HG02938 (cell line): ENCODE data around the gene HDAC4.

Source experiments
- ATAC-seq: cut with Tn5 transposase; IDR thresholded peaks from one replicate; pipeline ENCODE4 v1.9.1; 2021; ENCODE audit warnings: mild to moderate bottlenecking, moderate library complexity; ENCODE audit not compliant: unreplicated experiment

HDAC4 gene

DNA sequence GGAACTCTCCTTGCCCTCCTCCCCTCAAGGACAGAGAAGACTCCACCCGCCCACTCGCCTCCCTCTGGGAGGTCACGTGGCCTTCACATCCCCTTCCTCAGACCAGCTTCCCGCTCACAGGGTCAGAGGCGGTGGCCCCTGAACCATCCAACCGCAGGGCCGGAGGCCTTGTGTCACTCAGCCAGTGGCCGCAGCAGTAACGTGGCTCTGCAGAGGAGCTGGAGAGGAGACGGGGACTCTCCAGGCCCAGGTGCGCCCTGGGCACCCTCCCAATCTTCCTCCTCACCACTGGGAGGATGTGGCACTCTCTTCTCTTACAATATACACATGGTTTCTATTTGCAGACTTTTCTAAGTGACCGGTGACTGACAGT lies 391.2 kb downstream of the HDAC4 start:
- no peak for ATAC-seq

GRCh38 chr2:239008677-239009588 lies 391.9 kb downstream of the HDAC4 start:
- ATAC-seq, result no peak

GRCh38 chr2:239008004-239008403 lies 392.8 kb downstream of the HDAC4 start:
- ATAC-seq, result no peak

GRCh38 chr2:239006622-239007285 lies 394.1 kb downstream of the HDAC4 start:
- ATAC-seq, result no peak

DNA sequence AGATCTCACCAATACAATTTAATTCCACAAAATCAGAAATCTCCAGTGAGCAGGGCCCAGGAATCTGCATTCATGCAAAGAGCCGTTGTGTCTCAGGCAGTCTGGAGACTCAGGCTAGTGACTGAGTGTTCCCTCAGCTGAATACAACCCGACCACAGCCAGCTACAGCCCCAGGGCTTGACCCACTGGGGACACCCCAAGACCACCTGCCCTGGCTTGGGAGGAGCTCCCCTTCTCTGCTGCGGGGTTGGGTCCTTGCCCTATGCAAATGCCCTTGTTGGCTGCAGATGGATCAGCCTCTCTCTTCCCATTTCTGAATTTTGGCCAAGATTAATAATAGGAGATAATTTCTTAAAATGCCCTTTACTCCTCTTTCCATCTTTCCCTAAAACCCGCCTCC lies 395.2 kb downstream of the HDAC4 start:
- ATAC-seq, result no peak

DNA sequence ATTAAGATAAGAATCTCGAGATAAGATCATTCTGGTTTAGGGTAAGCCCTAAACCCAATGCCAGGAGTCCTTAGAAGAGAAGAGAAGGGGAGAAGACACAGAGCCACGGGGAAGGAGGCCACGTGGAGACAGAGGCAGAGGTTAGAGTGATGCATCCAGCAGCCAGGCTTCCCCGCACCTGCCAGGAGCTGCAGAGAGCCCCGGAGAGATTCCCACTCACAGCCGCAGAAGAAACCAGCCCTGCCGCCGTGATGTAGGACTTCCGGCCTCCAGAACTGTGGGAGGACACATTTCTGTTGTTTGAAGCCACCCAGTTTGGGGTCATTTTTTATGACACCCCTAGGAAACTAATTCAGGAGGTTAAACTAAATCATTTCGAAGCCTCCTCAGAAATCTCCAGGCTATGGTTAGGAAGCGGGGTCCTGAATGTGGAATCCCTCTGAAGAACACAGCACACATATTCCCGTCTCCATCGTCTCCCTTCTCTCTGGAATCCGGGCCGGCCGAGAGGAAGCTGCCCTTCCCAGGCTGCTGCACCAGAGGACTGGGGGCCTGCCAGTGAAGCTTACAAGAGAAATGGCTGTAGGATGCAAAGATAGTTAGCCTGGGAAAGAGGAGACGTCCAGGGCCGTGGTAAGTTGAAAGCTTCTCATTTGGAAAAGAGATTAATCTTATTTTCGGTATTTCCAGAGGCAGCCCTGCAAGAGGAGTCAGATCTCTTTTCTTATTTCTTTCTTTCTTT lies 396.4 kb downstream of the HDAC4 start:
- no peak for ATAC-seq

GRCh38 chr2:239003624-239004273 lies 397.1 kb downstream of the HDAC4 start:
- ATAC-seq, result no peak

- ATAC-seq, result no peak
Measured at GRCh38 chr2:239002954-239003623, 397.7 kb downstream of the HDAC4 start.

DNA sequence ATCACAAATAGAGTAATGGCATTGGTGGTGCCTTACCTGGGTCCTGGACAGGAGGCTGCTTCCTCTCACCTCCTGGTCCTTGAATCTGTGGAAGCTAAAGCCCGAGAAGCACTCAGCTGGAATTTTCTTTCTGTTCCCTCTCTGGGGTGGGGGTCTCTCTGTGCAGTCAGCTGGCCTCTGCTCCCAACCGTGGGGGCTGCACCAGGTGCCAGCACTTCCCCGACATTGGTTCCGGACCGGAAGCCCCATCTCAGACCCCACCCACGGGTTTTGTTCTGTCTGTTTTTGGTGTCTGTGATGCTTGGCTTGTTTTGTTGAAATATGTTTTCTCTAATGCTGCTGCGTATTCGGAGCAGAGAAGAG lies 398.2 kb downstream of the HDAC4 start:
- no peak for ATAC-seq

DNA sequence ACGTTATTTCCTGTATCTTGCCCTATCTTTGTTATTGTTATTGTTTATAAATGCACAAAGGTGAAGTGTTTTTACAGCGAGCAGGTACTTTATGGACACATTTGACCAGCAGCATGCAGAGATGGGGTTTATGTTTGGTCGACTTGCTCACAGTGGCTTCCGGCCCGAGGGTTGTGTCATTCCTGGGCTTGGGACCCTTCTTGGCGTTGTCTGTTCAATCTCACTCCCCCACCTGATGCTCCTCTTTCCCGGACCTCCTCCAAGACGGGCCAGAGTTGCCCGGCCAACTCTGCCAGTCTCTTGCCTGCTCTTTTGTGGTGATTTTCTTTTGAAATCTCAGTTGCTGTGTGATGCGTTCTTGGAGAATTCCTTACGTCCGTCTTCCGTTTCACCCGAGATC lies 399.0 kb downstream of the HDAC4 start:
- no peak for ATAC-seq

- ATAC-seq, result no peak
Measured at GRCh38 chr2:239000500-239001073, 400.2 kb downstream of the HDAC4 start.

GRCh38 chr2:239000089-239000488 lies 400.7 kb downstream of the HDAC4 start:
- no peak for ATAC-seq

DNA sequence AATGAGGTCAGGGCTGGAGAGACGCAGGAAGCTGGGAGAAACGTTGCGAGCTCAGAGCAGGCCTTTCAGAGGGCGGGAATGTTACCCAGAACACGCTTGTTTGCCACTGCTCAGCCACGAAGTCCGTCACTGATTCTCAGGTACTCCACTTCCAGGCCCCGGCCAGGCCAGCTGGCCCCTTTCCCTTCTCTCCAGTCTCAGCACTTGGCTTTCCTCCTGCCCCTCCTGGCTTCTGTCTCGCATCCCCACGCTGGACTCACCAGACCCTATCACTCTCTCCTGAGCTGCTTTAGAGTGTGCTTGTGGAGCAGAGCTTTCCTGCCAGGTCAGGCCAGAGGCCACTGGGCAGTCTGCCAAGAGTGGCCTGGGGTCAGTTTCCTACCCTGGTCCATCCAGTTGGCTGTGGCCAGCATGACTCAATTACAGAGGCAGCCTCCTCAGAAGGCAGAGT lies 401.5 kb downstream of the HDAC4 start:
- no peak for ATAC-seq

DNA sequence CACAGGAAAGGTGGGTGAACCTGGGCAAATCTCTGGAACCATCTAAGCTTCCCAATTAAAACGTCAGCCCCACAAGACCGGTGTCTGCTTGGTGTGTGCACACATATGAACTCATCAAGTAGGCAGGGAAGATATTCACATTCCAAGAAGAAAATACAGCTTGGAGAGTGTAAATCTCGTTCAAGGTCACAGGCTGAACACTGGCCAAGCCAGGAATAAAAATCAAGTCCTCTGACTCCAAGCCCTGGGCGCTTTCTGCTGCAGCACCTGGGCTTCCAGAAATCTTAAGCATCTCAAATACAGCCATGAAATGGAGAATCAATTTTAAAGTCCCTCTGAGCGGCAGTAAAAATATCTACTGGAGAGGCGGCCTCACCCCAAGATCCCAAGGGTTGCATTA lies 402.0 kb downstream of the HDAC4 start:
- no peak for ATAC-seq
